Dermis lymphatic vessel endothelial cell (primary cell): ENCODE data around the gene AGR2. TPM values are rescaled to one million over a fixed set of nuclear protein-coding genes. Genes with fewer than 3 reads are reported as not detected.

Experiments
- total RNA-seq: library from RNA; depleted of rRNA; stranded (reverse); fragments of >200 nt; gene quantifications from 2 replicates; pipeline ENCODE4 v1.2.1, GENCODE V29; 2014

AGR2 gene
- not detected in 2 replicates for total RNA-seq

DNA sequence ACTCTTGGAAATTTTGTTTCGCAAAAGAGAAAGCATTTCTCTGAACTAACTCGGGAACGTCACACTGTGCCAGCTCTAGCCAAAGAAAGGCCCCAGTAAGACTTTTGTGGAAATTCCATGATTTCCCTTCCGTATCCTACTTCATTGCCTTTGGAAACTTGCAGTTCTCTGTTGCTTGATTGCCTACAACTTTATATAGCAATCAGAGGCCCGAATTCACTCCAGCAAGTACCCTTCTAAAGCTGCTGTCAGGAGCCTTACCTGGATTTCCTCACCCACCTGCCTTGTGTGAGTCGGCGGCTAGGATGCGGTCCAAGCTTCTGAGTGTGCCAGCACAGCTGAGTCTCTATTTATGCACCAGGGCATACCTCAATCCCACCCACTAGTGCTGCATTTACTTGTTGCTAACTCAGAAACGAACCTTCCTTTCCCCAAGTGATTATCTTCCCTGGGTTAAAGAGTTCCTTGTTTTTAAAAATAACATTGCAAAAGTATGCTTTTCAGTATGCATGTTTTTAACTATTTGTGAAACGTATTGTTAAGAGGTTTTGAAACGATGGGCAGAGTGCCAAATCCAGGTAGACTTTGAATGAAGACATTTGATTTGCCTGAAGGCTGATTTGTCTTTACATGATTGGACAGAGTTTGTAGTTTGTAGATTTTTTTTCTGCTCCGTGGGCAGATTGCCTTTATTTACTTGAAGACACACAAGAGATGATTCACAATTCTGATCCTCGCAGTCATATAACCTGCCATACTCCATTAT is at the start of gene AGR2:
Gene AGR2, minus strand, starts transcription at position 326 of the 766 bp plus-strand sequence. CDS start 3,203 bp downstream, outside the sequence.

DNA sequence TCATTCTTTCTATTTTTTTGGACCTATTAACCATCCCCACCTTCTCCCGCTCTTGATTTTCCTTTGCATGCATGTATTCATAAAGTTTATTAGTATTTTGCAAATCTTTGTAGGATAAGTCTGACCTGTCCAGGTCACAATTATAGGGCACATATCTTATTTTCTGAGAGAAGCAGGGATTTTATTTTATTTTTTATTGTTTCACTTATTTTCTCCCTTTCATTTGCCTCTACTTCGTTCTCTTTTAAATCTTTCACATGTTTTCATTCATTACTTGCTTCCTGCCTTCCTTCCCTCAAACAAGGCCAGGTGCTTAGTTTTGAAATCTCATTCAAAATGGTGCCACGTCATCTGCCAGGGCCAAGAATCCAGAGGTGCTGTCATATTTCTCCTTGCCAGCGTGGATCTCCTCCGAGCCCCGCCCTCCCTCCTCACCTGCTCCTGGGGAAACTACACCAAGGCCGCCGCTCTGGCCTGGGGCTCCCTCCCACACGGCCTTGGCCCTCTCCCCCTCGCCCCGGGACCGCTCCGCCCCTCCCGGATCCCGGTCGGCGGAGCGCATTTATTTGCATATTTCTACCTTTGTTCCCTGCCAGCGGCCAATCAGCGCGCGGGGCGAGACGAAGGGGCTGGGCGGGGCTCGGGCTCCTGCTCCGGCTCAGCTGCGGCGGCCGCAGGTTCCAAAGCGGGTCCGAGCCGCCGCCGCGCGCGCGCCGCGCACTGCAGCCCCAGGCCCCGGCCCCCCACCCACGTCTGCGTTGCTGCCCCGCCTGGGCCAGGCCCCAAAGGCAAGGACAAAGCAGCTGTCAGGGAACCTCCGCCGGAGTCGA is 51.5 kb downstream of the AGR2 start, which contains the start of gene TSPAN13:
Gene TSPAN13, plus strand, starts transcription at position 654 of the 830 bp plus-strand sequence. CDS start 213 bp downstream, outside the sequence.

Other genes starting within 250 kb of the AGR2 start
- 12.5 and 13.0 TPM in 2 replicates for gene ANKMY2, start 159.2 kb downstream of the AGR2 start, total RNA-seq
- 66.1 and 105 TPM in 2 replicates for gene BZW2, start 158.8 kb downstream of the AGR2 start, total RNA-seq
- gene TSPAN13, start 51.2 kb downstream of the AGR2 start, total RNA-seq: 37.2 and 50.9 TPM in 2 replicates
- gene AGR3, start 77.0 kb upstream of the AGR2 start, total RNA-seq: not detected in 2 replicates